Spleen (tissue), 7 donors: ENCODE results near the gene HEG1.

Source experiments
- CTCF ChIP-seq, 11 experiments: fragments of 200-600 bp in 7 of 11; fragments of 450-650 bp in 4 of 11; sonication (generic) in 4 of 11; IDR thresholded peaks in 8 of 11; conservative IDR thresholded peaks in 3 of 11; 1 replicate in 7 of 11; 2 replicates in 4 of 11; pipeline versions ENCODE4 v1.4.0 to v1.8.0; 2016 to 2021; ENCODE audit warnings: antibody characterized with exemption in 11 of 11, inconsistent platforms in 4 of 11, mild to moderate bottlenecking in 1 of 11
- POLR2A ChIP-seq, 3 donors: fragments of 450-650 bp; IDR thresholded peaks; one replicate each; pipeline ENCODE4 v1.5.1; 2017; ENCODE audit warnings: antibody characterized with exemption in 3 of 3, mild to moderate bottlenecking in 1 of 3
- POLR2AphosphoS5 ChIP-seq, 3 donors: sonication (generic); formaldehyde crosslinking; IDR thresholded peaks; one replicate each; pipeline ENCODE4 v1.5.1; 2017; ENCODE audit warnings: antibody characterized with exemption in 3 of 3
- donor health status: DM: no; HTN: no; CAD: no; lungs with moderate emphysema.
- donor health status: DM: no; HTN: no; CAD: no.
- donor health status: DM: no; HTN: no; CAD: no.

GRCh38 chr3:125062904-125063618, 7.3 kb upstream of the HEG1 start:
- TF ChIP-seq CTCF (IDR thresholded peaks at IDR 0.05 in 8 of 11, conservative IDR thresholded peaks at IDR 0.05 in 3 of 11) (no peak), POLR2A (IDR thresholded peaks at IDR 0.05) (no peak), POLR2AphosphoS5 (IDR thresholded peaks at IDR 0.05) (no peak)
